CD8-positive, alpha-beta memory T cell (primary cell): ENCODE results near the gene C20orf173. TPM values are rescaled to one million over a fixed set of nuclear protein-coding genes. Genes with fewer than 3 reads are reported as not detected.

Experiments
- CTCF ChIA-PET: fragments of 350-600 bp; sonication (Branson Sonifier 250); formaldehyde crosslinking; loops from one replicate; lab custom pipeline; 2021; ENCODE audit warnings: antibody characterized with exemption; lab: Charles Lee
- POLR2A ChIA-PET: fragments of 350-600 bp; sonication (Branson Sonifier 250); formaldehyde crosslinking; loops from one replicate; lab custom pipeline; 2021; ENCODE audit warnings: antibody characterized with exemption; lab: Charles Lee
- DNase-seq, 5 donors: peaks; one replicate each; pipeline versions ENCODE4 v3.0.0 to v3.0.0-alpha.2; 2020 to 2022; ENCODE audit warnings: mixed read lengths in 1 of 5
- H3K27ac ChIP-seq: one replicate; pipeline ENCODE4 v1.7.0; 2013; ENCODE audit warnings: low read depth, mild to moderate bottlenecking, low read length, moderate library complexity
- H3K27me3 ChIP-seq: 2 replicates; pipeline ENCODE4 v1.7.0; 2013; ENCODE audit warnings: low read length, mild to moderate bottlenecking; ENCODE audit not compliant: insufficient read depth, poor library complexity, severe bottlenecking
- H3K36me3 ChIP-seq: 2 replicates; pipeline ENCODE4 v1.7.0; 2013; ENCODE audit warnings: mild to moderate bottlenecking, low read length, moderate library complexity; ENCODE audit not compliant: insufficient read depth
- H3K4me1 ChIP-seq: 2 replicates; pipeline ENCODE4 v1.7.0; 2013; ENCODE audit warnings: mild to moderate bottlenecking, low read length, moderate library complexity; ENCODE audit not compliant: insufficient read depth
- H3K4me3 ChIP-seq: 2 replicates; pipeline ENCODE4 v1.7.0; 2013; ENCODE audit warnings: mild to moderate bottlenecking, low read length
- H3K9me3 ChIP-seq: 2 replicates; pipeline ENCODE4 v1.7.0; 2013; ENCODE audit warnings: mild to moderate bottlenecking, low read length
- H3K27ac Mint-ChIP-seq, 8 donors: one replicate each; pipeline ENCODE4 v1.8.0; 2020 to 2021; ENCODE audit warnings: mixed read lengths in 8 of 8, mild to moderate bottlenecking in 6 of 8, inconsistent platforms in 3 of 8, moderate library complexity in 3 of 8
- H3K27me3 Mint-ChIP-seq, 2 donors: one replicate each; pipeline ENCODE4 v1.8.0; 2020 to 2021; ENCODE audit warnings: mixed read lengths in 2 of 2, mild to moderate bottlenecking in 1 of 2, moderate library complexity in 1 of 2
- H3K36me3 Mint-ChIP-seq, 3 donors: one replicate each; pipeline ENCODE4 v1.8.0; 2020 to 2021; ENCODE audit warnings: mixed read lengths in 3 of 3, inconsistent platforms in 1 of 3, mild to moderate bottlenecking in 1 of 3
- H3K4me1 Mint-ChIP-seq, 3 donors: one replicate each; pipeline ENCODE4 v1.8.0; 2020 to 2021; ENCODE audit warnings: mixed read lengths in 3 of 3, inconsistent platforms in 1 of 3, mild to moderate bottlenecking in 1 of 3
- H3K4me3 Mint-ChIP-seq, 7 donors: one replicate each; pipeline ENCODE4 v1.8.0; 2020 to 2021; ENCODE audit warnings: mixed read lengths in 7 of 7, mild to moderate bottlenecking in 6 of 7, moderate library complexity in 4 of 7, inconsistent platforms in 2 of 7
- H3K9me3 Mint-ChIP-seq, 5 donors: one replicate each; pipeline ENCODE4 v1.8.0; 2020 to 2022; ENCODE audit warnings: mixed read lengths in 5 of 5, mild to moderate bottlenecking in 3 of 5, moderate library complexity in 2 of 5, inconsistent platforms in 1 of 5
- polyA plus RNA-seq: library from polyadenylated mRNA; unstranded; fragments of 300-500 nt; fragmentation: Illumina TruSeq; gene quantifications from one replicate; pipeline ENCODE4 v1.2.3, GENCODE V29; 2021
- total RNA-seq, 2 experiments: library from RNA; stranded (reverse); gene quantifications; one replicate each; pipeline ENCODE4 v1.2.3, GENCODE V29; 2021

The C20orf173 gene
- total and polyA plus RNA-seq, 3 experiments from 2014 or later, result not detected

GRCh38 chr20:35511814-35512420, 17.5 kb downstream of the C20orf173 start:
- Mint-ChIP-seq H3K27ac (peak overlapping the region in 6 of 8 donors; percentile 1 to 69 (median 50)), H3K4me1 (peaks cover 3% of the 10 kb centered on the region in 3 donors), H3K36me3 (peaks cover 0 to 95% (median 6%) of the 10 kb centered on the region in 3 donors), H3K4me3 (no peak overlapping the region), H3K27me3 (peaks cover 0 to under 1% of the 10 kb centered on the region in 2 donors), H3K9me3 (no peaks in the 10 kb centered on the region)
- POLR2A ChIA-PET, result no interaction called here
- Histone ChIP-seq H3K36me3 (peaks cover 40% of the 10 kb centered on the region), H3K4me3 (no peak overlapping the region), H3K9me3 (no peaks in the 10 kb centered on the region), H3K27ac (no peak overlapping the region), H3K4me1 (no peaks in the 10 kb centered on the region), H3K27me3 (no peaks in the 10 kb centered on the region)
- DNase-seq, result no peak
- CTCF ChIA-PET, result no interaction called here

GRCh38 chr20:35510951-35511735, 18.3 kb downstream of the C20orf173 start:
- Mint-ChIP-seq H3K9me3 (no peaks in the 10 kb centered on the region), H3K27ac (peak overlapping the region in 1 of 8 donors; percentile 86), H3K36me3 (peaks cover 0 to 98% (median 7%) of the 10 kb centered on the region in 3 donors), H3K27me3 (no peaks in the 10 kb centered on the region), H3K4me1 (peaks cover 6 to 9% (median 7%) of the 10 kb centered on the region in 3 donors), H3K4me3 (no peak overlapping the region)
- H3K27me3 ChIP-seq, result no peaks in the 10 kb centered on the region
- ChIA-PET POLR2A (no interaction called here), CTCF (no interaction called here)
- peaks cover 46% of the 10 kb centered on the region for H3K36me3 ChIP-seq
- DNase-seq, result no peak
- H3K4me3 ChIP-seq, result no peak overlapping the region
- no peak overlapping the region for H3K27ac ChIP-seq
- no peaks in the 10 kb centered on the region for H3K9me3 ChIP-seq
- H3K4me1 ChIP-seq, result peaks cover under 1% of the 10 kb centered on the region

- Histone ChIP-seq H3K4me1 (peaks cover 7% of the 10 kb centered on the region), H3K27me3 (no peaks in the 10 kb centered on the region), H3K27ac (no peak overlapping the region), H3K9me3 (no peaks in the 10 kb centered on the region), H3K4me3 (no peak overlapping the region), H3K36me3 (peaks cover 60% of the 10 kb centered on the region)
- ChIA-PET CTCF (no interaction called here), POLR2A (interaction anchor here (0.5 kb wide), 1 partner anchor 350 kb away, joined by 3 read pairs; no protein-coding TSS in a partner anchor)
- no peak for DNase-seq
- Mint-ChIP-seq H3K4me3 (no peak overlapping the region), H3K4me1 (peaks cover 20 to 26% (median 22%) of the 10 kb centered on the region in 3 donors), H3K9me3 (no peaks in the 10 kb centered on the region), H3K27ac (peak overlapping the region in 2 of 8 donors; percentile 81 to 87), H3K36me3 (peaks cover 0 to 96% (median 18%) of the 10 kb centered on the region in 3 donors), H3K27me3 (no peaks in the 10 kb centered on the region)
These were observed 20.8 kb downstream of the C20orf173 start for GRCh38 chr20:35508493-35509218.

GRCh38 chr20:35506872-35507638, 22.4 kb downstream of the C20orf173 start:
- peak overlapping the region in 1 of 7 donors; percentile 2 for H3K4me3 Mint-ChIP-seq
- no peak overlapping the region for H3K27ac ChIP-seq
- no peak for DNase-seq
- H3K27me3 ChIP-seq, result no peaks in the 10 kb centered on the region
- POLR2A ChIA-PET, result no interaction called here
- H3K4me1 Mint-ChIP-seq, result peaks cover 29 to 37% (median 36%) of the 10 kb centered on the region in 3 donors
- H3K9me3 ChIP-seq, result no peaks in the 10 kb centered on the region
- H3K4me3 ChIP-seq, result no peak overlapping the region
- peaks cover 65% of the 10 kb centered on the region for H3K36me3 ChIP-seq
- peaks cover 14 to 98% (median 28%) of the 10 kb centered on the region in 3 donors for H3K36me3 Mint-ChIP-seq
- H3K27me3 Mint-ChIP-seq, result no peaks in the 10 kb centered on the region
- no peaks in the 10 kb centered on the region for H3K9me3 Mint-ChIP-seq
- H3K4me1 ChIP-seq, result peaks cover 7% of the 10 kb centered on the region
- peak overlapping the region; percentile 1 to 75 (median 18) for H3K27ac Mint-ChIP-seq
- CTCF ChIA-PET, result no interaction called here

GRCh38 chr20:35506179-35506578, 23.3 kb downstream of the C20orf173 start:
- no peaks in the 10 kb centered on the region for H3K9me3 Mint-ChIP-seq
- H3K27ac Mint-ChIP-seq, result peak overlapping the region; percentile 11 to 98 (median 68)
- H3K27me3 Mint-ChIP-seq, result no peaks in the 10 kb centered on the region
- peaks cover 7% of the 10 kb centered on the region for H3K4me1 ChIP-seq
- H3K36me3 ChIP-seq, result peaks cover 68% of the 10 kb centered on the region
- H3K27ac ChIP-seq, result no peak overlapping the region
- peaks cover 30 to 37% (median 36%) of the 10 kb centered on the region in 3 donors for H3K4me1 Mint-ChIP-seq
- H3K36me3 Mint-ChIP-seq, result peaks cover 15 to 98% (median 26%) of the 10 kb centered on the region in 3 donors
- no peak for DNase-seq
- H3K9me3 ChIP-seq, result no peaks in the 10 kb centered on the region
- H3K4me3 Mint-ChIP-seq, result peak overlapping the region in 1 of 7 donors; percentile 0
- H3K27me3 ChIP-seq, result no peaks in the 10 kb centered on the region
- no peak overlapping the region for H3K4me3 ChIP-seq
- CTCF ChIA-PET, result interaction anchor here (0.6 kb wide), 1 partner anchor 237 kb away, joined by 3 read pairs; no protein-coding TSS in a partner anchor
- POLR2A ChIA-PET, result no interaction called here

GRCh38 chr20:35504751-35505150, 24.7 kb downstream of the C20orf173 start:
- H3K4me3 Mint-ChIP-seq, result no peak overlapping the region
- Histone ChIP-seq H3K27me3 (no peaks in the 10 kb centered on the region), H3K27ac (no peak overlapping the region), H3K4me3 (no peak overlapping the region), H3K4me1 (peaks cover 7% of the 10 kb centered on the region), H3K9me3 (no peaks in the 10 kb centered on the region), H3K36me3 (peaks cover 75% of the 10 kb centered on the region)
- H3K4me1 Mint-ChIP-seq, result peaks cover 31 to 41% (median 37%) of the 10 kb centered on the region in 3 donors
- ChIA-PET CTCF (no interaction called here), POLR2A (no interaction called here)
- no peaks in the 10 kb centered on the region for H3K27me3 Mint-ChIP-seq
- no peaks in the 10 kb centered on the region for H3K9me3 Mint-ChIP-seq
- peak overlapping the region; percentile 14 to 89 (median 67) for H3K27ac Mint-ChIP-seq
- DNase-seq, result no peak
- peaks cover 15 to 98% (median 31%) of the 10 kb centered on the region in 3 donors for H3K36me3 Mint-ChIP-seq

- H3K27ac Mint-ChIP-seq, result peak overlapping the region in 6 of 8 donors; percentile 51 to 89 (median 70)
- Histone ChIP-seq H3K9me3 (no peaks in the 10 kb centered on the region), H3K27ac (no peak overlapping the region), H3K27me3 (no peaks in the 10 kb centered on the region), H3K4me3 (no peak overlapping the region), H3K36me3 (peaks cover 74% of the 10 kb centered on the region), H3K4me1 (peaks cover 7% of the 10 kb centered on the region)
- peaks cover 15 to 98% (median 35%) of the 10 kb centered on the region in 3 donors for H3K36me3 Mint-ChIP-seq
- no peaks in the 10 kb centered on the region for H3K9me3 Mint-ChIP-seq
- peaks cover 35 to 46% (median 37%) of the 10 kb centered on the region in 3 donors for H3K4me1 Mint-ChIP-seq
- no peaks in the 10 kb centered on the region for H3K27me3 Mint-ChIP-seq
- ChIA-PET POLR2A (interaction anchor here (1.4 kb wide), 1 partner anchor 13 kb away, joined by 5 read pairs; no protein-coding TSS in a partner anchor), CTCF (interaction anchor here (1.7 kb wide), 1 partner anchor 13 kb away, joined by 9 read pairs; no protein-coding TSS in a partner anchor)
- no peak overlapping the region for H3K4me3 Mint-ChIP-seq
- DNase-seq, result no peak
These were observed 25.5 kb downstream of the C20orf173 start for GRCh38 chr20:35503841-35504561.
